K562 (cell line): Measurements from ENCODE around the gene CD84. TPM values are rescaled to one million over a fixed set of nuclear protein-coding genes. Genes with fewer than 3 reads are reported as not detected.
A peak's percentile ranks its signal among the peaks of the same experiment; 100 is the strongest.
"Not testable (repeated sequence)": the region's sequence is repeated elsewhere in the genome, so short reads cannot be mapped to it uniquely, and the experiment has no call there.

ENCODE experiments used
- ATAC-seq: fragments of 200-7000 bp; cut with Tn5 transposase; 3 replicates; pipeline ENCODE4 v1.9.1; 2020; ENCODE audit warnings: moderate library complexity
- BruUV-seq: library from RNA; stranded (reverse); fragments of 400-500 nt; replicated peaks from 2 replicates; lab custom pipeline; 2021; lab: Mats Ljungman, UMichigan
- CTCF ChIA-PET: fragments of 300-600 bp; formaldehyde crosslinking; extraction: SDS; loops from one replicate; lab custom pipeline; 2021; ENCODE audit warnings: low intra/inter-chr PET ratio; lab: Yijun Ruan, JAX
- POLR2A ChIA-PET: fragments of 300-600, 350-650 bp; sonication (Branson Sonifier 250); formaldehyde crosslinking; extraction: SDS; loops from one replicate; lab custom pipeline; 2021; ENCODE audit warnings: antibody characterized with exemption, inconsistent platforms; lab: Yijun Ruan, JAX
- DNase-seq, 4 experiments: peaks; one replicate each; pipeline versions ENCODE4 v3.0.0 to v3.0.0-alpha.2; 2011 to 2018; ENCODE audit warnings: low spot score in 3 of 4, mixed read lengths in 3 of 4; ENCODE audit errors: extremely low read depth in 1 of 4
- FAIRE-seq: peaks from 2 replicates; lab custom pipeline; 2011; peaks lifted over from hg19 to GRCh38; lab: Jason Lieb, UNC
- H2AFZ ChIP-seq: 2 replicates; pipeline ENCODE4 v1.6.0; 2011; ENCODE audit warnings: low read depth, low read length, control low read depth, inconsistent platforms
- H3K27ac ChIP-seq: fragments of 200-600 bp; 3 replicates; pipeline ENCODE4 v1.8.0; 2011; ENCODE audit warnings: low read depth, mild to moderate bottlenecking, control low read depth, inconsistent platforms, low read length, moderate library complexity, mixed read lengths; ENCODE audit errors: extremely low read depth
- H3K27me3 ChIP-seq, 2 experiments: fragments of 300-600 bp in 1 of 2; 2 replicates in 1 of 2; 3 replicates in 1 of 2; pipeline versions ENCODE4 v1.6.0 to v1.8.0; 2011; ENCODE audit warnings: inconsistent platforms in 2 of 2, low read length in 2 of 2, mild to moderate bottlenecking in 1 of 2, mixed read lengths in 1 of 2, moderate library complexity in 1 of 2; ENCODE audit not compliant: control insufficient read depth in 2 of 2, insufficient read depth in 2 of 2
- H3K36me3 ChIP-seq: fragments of 300-600 bp; 3 replicates; pipeline ENCODE4 v1.8.0; 2011; ENCODE audit warnings: mild to moderate bottlenecking, low read length, inconsistent platforms; ENCODE audit not compliant: control insufficient read depth, insufficient read depth
- H3K4me1 ChIP-seq, 2 experiments: fragments of 200-600 bp in 1 of 2; replicated peaks in 1 of 2; 2 replicates in 1 of 2; 3 replicates in 1 of 2; pipeline versions ENCODE4 v1.5.1 to v1.8.0; 2011; ENCODE audit warnings: inconsistent platforms in 2 of 2, low read length in 2 of 2, mild to moderate bottlenecking in 1 of 2, mixed read lengths in 1 of 2, moderate library complexity in 1 of 2; ENCODE audit not compliant: control insufficient read depth in 2 of 2, insufficient read depth in 2 of 2
- H3K4me2 ChIP-seq: 2 replicates; pipeline ENCODE4 v1.6.1; 2011; ENCODE audit warnings: low read length, control low read depth, inconsistent platforms, mixed read lengths; ENCODE audit not compliant: insufficient read depth
- H3K4me3 ChIP-seq: fragments of 200-600 bp; sonication (generic), shearing (Covaris generic); 2 replicates; pipeline ENCODE4 v1.5.1; 2016; ENCODE audit warnings: control low read depth, inconsistent platforms
- H3K79me2 ChIP-seq: fragments of 200-600 bp; 3 replicates; pipeline ENCODE4 v1.8.0; 2011; ENCODE audit warnings: low read length, inconsistent platforms; ENCODE audit not compliant: control insufficient read depth, insufficient read depth
- H3K9ac ChIP-seq, 2 experiments: 2 replicates each; pipeline versions ENCODE4 v1.6.0 to v1.6.1; 2011; ENCODE audit warnings: low read depth in 2 of 2, low read length in 2 of 2, control low read depth in 1 of 2, inconsistent platforms in 1 of 2, mild to moderate bottlenecking in 1 of 2, mixed read lengths in 1 of 2; ENCODE audit not compliant: insufficient read depth in 1 of 2
- H3K9me1 ChIP-seq: one replicate; pipeline ENCODE4 v1.6.0; 2011; ENCODE audit warnings: inconsistent platforms, mild to moderate bottlenecking, low read length, moderate library complexity; ENCODE audit not compliant: control insufficient read depth, insufficient read depth
- H3K9me3 ChIP-seq: replicated peaks from 2 replicates; pipeline ENCODE4 v1.5.1; 2011; ENCODE audit warnings: low read depth, low read length, inconsistent platforms; ENCODE audit not compliant: control insufficient read depth, insufficient read depth
- H4K20me1 ChIP-seq: replicated peaks from 2 replicates; pipeline ENCODE4 v1.6.1; 2011; ENCODE audit warnings: low read length, inconsistent platforms, mixed read lengths; ENCODE audit not compliant: control insufficient read depth, insufficient read depth
- CHD1 ChIP-seq: fragments of 200-600 bp; sonication (generic); IDR thresholded peaks from one replicate; pipeline ENCODE4 v1.6.1; 2012; ENCODE audit warnings: mild to moderate bottlenecking, moderate library complexity, low read length, inconsistent platforms
- EP400 ChIP-seq: fragments of 450-650 bp; IDR thresholded peaks from 2 replicates; pipeline ENCODE4 v1.6.1; 2017; ENCODE audit warnings: antibody characterized with exemption, mild to moderate bottlenecking, moderate library complexity
- FOXJ3 ChIP-seq: sonication (generic); formaldehyde crosslinking; IDR thresholded peaks from 2 replicates; pipeline ENCODE4 v1.4.0; 2020; ENCODE audit warnings: mild to moderate bottlenecking, missing genetic modification reagents
- FOXK2 ChIP-seq, 2 experiments: fragments of 450-650 bp; IDR thresholded peaks in 1 of 2; conservative IDR thresholded peaks in 1 of 2; 2 replicates each; pipeline ENCODE4 v1.6.1; 2016; ENCODE audit warnings: low read depth in 2 of 2, mild to moderate bottlenecking in 1 of 2
- GATAD2A ChIP-seq: fragments of 450-650 bp; IDR thresholded peaks from 2 replicates; pipeline ENCODE4 v1.6.1; 2017
- MECOM ChIP-seq: fragments of 250-450 bp; sonication (Bioruptor Pico); IDR thresholded peaks from 2 replicates; pipeline ENCODE4 v1.8.0; 2022; ENCODE audit warnings: inconsistent platforms
- RNF219 ChIP-seq: fragments of 250-450 bp; sonication (Bioruptor Pico); IDR thresholded peaks from 2 replicates; pipeline ENCODE4 v1.5.0; 2022; ENCODE audit warnings: mild to moderate bottlenecking
- SIRT6 ChIP-seq: IDR thresholded peaks from one replicate; pipeline ENCODE4 v1.6.1; 2012; ENCODE audit warnings: low read depth, mild to moderate bottlenecking, control low read depth, inconsistent platforms, low read length, moderate library complexity
- SMAD1 ChIP-seq: fragments of 150-350 bp; IDR thresholded peaks from 2 replicates; pipeline ENCODE4 v1.6.1; 2014; ENCODE audit warnings: low read length, low read depth; ENCODE audit not compliant: partially characterized antibody
- TBL1XR1 ChIP-seq, 2 experiments: IDR thresholded peaks; 2 replicates each; pipeline ENCODE4 v1.6.1; 2012; ENCODE audit warnings: improper control_type of control experiment in 2 of 2, low read length in 2 of 2, mild to moderate bottlenecking in 1 of 2
- TEAD1 ChIP-seq, 2 experiments: fragments of 450-650 bp in 1 of 2; sonication (generic) in 1 of 2; formaldehyde crosslinking; IDR thresholded peaks; 2 replicates each; pipeline versions ENCODE4 v1.4.0 to v1.8.0; 2020 to 2022; ENCODE audit warnings: mild to moderate bottlenecking in 2 of 2, missing genetic modification reagents in 1 of 2
- ZNF316 ChIP-seq: fragments of 450-650 bp; IDR thresholded peaks from 2 replicates; pipeline ENCODE4 v1.6.1; 2016
- ZNF384 ChIP-seq: IDR thresholded peaks from 2 replicates; pipeline ENCODE4 v1.6.1; 2012; ENCODE audit warnings: low read depth, low read length, improper control_type of control experiment
- ZNF699 ChIP-seq: fragments of 250-450 bp; sonication (Bioruptor Pico); IDR thresholded peaks from 2 replicates; pipeline ENCODE4 v1.8.0; 2021; ENCODE audit warnings: mild to moderate bottlenecking, moderate library complexity; ENCODE audit not compliant: insufficient replicate concordance
- WGBS: fragments of 100-300 bp; shearing (Covaris generic); methylation state at CpG from one replicate; pipeline ENCODE4 v1.1.6; 2016; ENCODE audit warnings: low coverage, mixed read lengths; ENCODE audit not compliant: insufficient coverage; ENCODE audit errors: missing lambda C conversion rate; 5-methylcytosine and 5-hydroxymethylcytosine counted together
- in situ Hi-C: fragments of 300-500 bp; cut with MboI; formaldehyde crosslinking; loops from 4 replicates; pipeline ENCODE4 v1.15.0; 2018; ENCODE audit warnings: inconsistent platforms, mixed read lengths
- intact Hi-C: fragments of 100-400 bp; cut with micrococcal nuclease; formaldehyde crosslinking; loops from 2 replicates; pipeline ENCODE4 v1.14.2; 2022
- polyA plus RNA-seq, 8 experiments: library from polyadenylated mRNA; depleted of rRNA in 4 of 8; stranded (reverse) in 5 of 8; unstranded in 3 of 8; fragments of >200 nt; fragmentation: Nextera tagmentation in 2 of 8; fragmentation: Illumina TruSeq in 1 of 8; extraction: Ambion mirVana in 2 of 8; extraction: Trizol in 1 of 8; gene quantifications; 2 replicates each; pipeline versions ENCODE4 v1.2.1 to v1.2.3, GENCODE V29; 2011 to 2014; ENCODE audit warnings: inconsistent platforms in 1 of 8, missing spikeins in 1 of 8
- total RNA-seq, 7 experiments: library from RNA; depleted of rRNA in 6 of 7; stranded (reverse); fragments of >200 nt in 6 of 7; fragmentation: Illumina TruSeq in 2 of 7; extraction: Trizol in 2 of 7; gene quantifications; 2 replicates each; pipeline versions ENCODE4 v1.2.1 to v1.2.3, GENCODE V29; 2011 to 2021; ENCODE audit warnings: low replicate concordance in 1 of 7

Gene CD84
- total and polyA plus RNA-seq, 9 of the 15 experiments (the other 6 are each of a cell fraction or from before 2014, with no cell fraction given), result 0.82 to 6.8 (median 2.0) TPM

- BruUV-seq, DNase-seq, H3K4me3 ChIP-seq, H3K27me3 ChIP-seq, H3K79me2 ChIP-seq, H3K4me2 ChIP-seq, H3K9ac ChIP-seq, FAIRE-seq, H4K20me1 ChIP-seq, CTCF ChIA-PET, H3K36me3 ChIP-seq, H3K9me3 ChIP-seq, intact Hi-C loops, H2AFZ ChIP-seq, ATAC-seq, H3K9me1 ChIP-seq, H3K27ac ChIP-seq, in situ Hi-C loops: not testable (repeated sequence)
- POLR2A ChIA-PET, result interaction anchor here (0.8 to 2.6 kb wide), 2 partner anchors 19 to 206 kb away, joined by 3 to 12 read pairs; no protein-coding TSS in a partner anchor
- peaks cover 8 to 15% of the 10 kb centered on the region in 2 experiments for H3K4me1 ChIP-seq
- 71% methylated on average over 3 of the region's 3 CpGs for whole genome bisulfite sequencing
- TF ChIP-seq ZNF316, result 0 out of 2 replicates have a peak, but pooled peaks have one; percentile 12
Measured at GRCh38 chr1:160559437-160559836, 19.9 kb downstream of the CD84 start.

GRCh38 chr1:160558660-160559380 lies 20.5 kb downstream of the CD84 start:
- Histone ChIP-seq H3K36me3 (no peaks in the 10 kb centered on the region), H3K4me3 (no peak overlapping the region), H3K9me3 (no peaks in the 10 kb centered on the region), H3K4me1 (peaks cover 8 to 15% of the 10 kb centered on the region in 2 experiments), H2AFZ (peak overlapping the region; percentile 58), H4K20me1 (no peaks in the 10 kb centered on the region), H3K79me2 (no peaks in the 10 kb centered on the region), H3K27ac (peak overlapping the region; percentile 9; the same call in 1 of the 3 replicates), H3K9me1 (no peaks in the 10 kb centered on the region), H3K27me3 (no peaks in the 10 kb centered on the region), H3K9ac (no peak overlapping the region), H3K4me2 (peak overlapping the region; percentile 23; the same call in 1 of the 2 replicates)
- DNase-seq, result no peak
- intact Hi-C loops, result no loop called here
- ATAC-seq, result no peak; the same call in 2 of the 3 replicates
- ChIA-PET POLR2A (interaction anchor here (1.0 to 2.6 kb wide), 4 partner anchors 8 to 18 kb away, joined by 4 to 12 read pairs (median 6); no protein-coding TSS in a partner anchor), CTCF (no interaction called here)
- no peak for FAIRE-seq
- in situ Hi-C loops, result no loop called here
- WGBS, result 25% methylated on average over 4 of the region's 4 CpGs
- no TSS peak for BruUV-seq
- 0 out of 4 replicates have a peak, but pooled peaks of 1 of the 2 experiments have one; percentile 3 for TF ChIP-seq TEAD1 (CRISPR knock-in tag; IDR thresholded peaks at IDR 0.05)
- TF ChIP-seq FOXJ3, result no peak
- TF ChIP-seq RNF219, result no peak
- no peak for TF ChIP-seq CHD1
- peak; percentile 29; the same call in 1 of the 2 replicates for TF ChIP-seq EP400
- no peak for TF ChIP-seq SMAD1
- no peak for TF ChIP-seq TBL1XR1 (IDR thresholded peaks at IDR 0.05; ENCODE audit: low read length in 2 of 2)
- TF ChIP-seq GATAD2A, result no peak
- TF ChIP-seq MECOM (CRISPR knock-in tag), result no peak
- TF ChIP-seq FOXK2 (conservative IDR thresholded peaks at IDR 0.05 in 1 of 2, IDR thresholded peaks at IDR 0.05 in 1 of 2; ENCODE audit: low read depth in 2 of 2), result peak; percentile 19 to 72; a peak in 1 of 4 replicates
- TF ChIP-seq ZNF384, result no peak
- no peak for TF ChIP-seq ZNF699 (CRISPR knock-in tag)
- no peak for TF ChIP-seq SIRT6
